HG02884 (cell line): ENCODE data around the gene ITGAD.

Source experiments
- ATAC-seq: cut with Tn5 transposase; IDR thresholded peaks from one replicate; pipeline ENCODE4 v1.9.1; 2021; ENCODE audit warnings: mild to moderate bottlenecking, moderate library complexity; ENCODE audit not compliant: unreplicated experiment

ITGAD gene

GRCh38 chr16:31365131-31365865, 27.8 kb upstream of the ITGAD start:
- ATAC-seq = peak; percentile 67

GRCh38 chr16:31367853-31368252, 25.3 kb upstream of the ITGAD start:
- no peak for ATAC-seq

GRCh38 chr16:31371008-31371407, 22.1 kb upstream of the ITGAD start:
- no peak for ATAC-seq

- ATAC-seq = no peak
Measured at GRCh38 chr16:31371619-31372484, 21.3 kb upstream of the ITGAD start.

- no peak for ATAC-seq
Measured at GRCh38 chr16:31373235-31373634, 19.9 kb upstream of the ITGAD start.

GRCh38 chr16:31375231-31375630, 17.9 kb upstream of the ITGAD start:
- no peak for ATAC-seq

GRCh38 chr16:31376705-31377104, 16.4 kb upstream of the ITGAD start:
- no peak for ATAC-seq

- ATAC-seq = no peak
Measured at GRCh38 chr16:31377210-31377903, 15.8 kb upstream of the ITGAD start.

GRCh38 chr16:31380201-31380600, 12.9 kb upstream of the ITGAD start:
- ATAC-seq = no peak

- ATAC-seq = no peak
Measured at GRCh38 chr16:31382485-31383161, 10.5 kb upstream of the ITGAD start.

- ATAC-seq = no peak
Measured at GRCh38 chr16:31385680-31386079, 7.5 kb upstream of the ITGAD start.

- ATAC-seq = no peak
Measured at GRCh38 chr16:31386157-31386984, 6.8 kb upstream of the ITGAD start.

- no peak for ATAC-seq
Measured at GRCh38 chr16:31388535-31388934, 4.6 kb upstream of the ITGAD start.

GRCh38 chr16:31390504-31391041, 2.6 kb upstream of the ITGAD start:
- ATAC-seq = no peak

GRCh38 chr16:31395647-31396046, 2.5 kb downstream of the ITGAD start:
- no peak for ATAC-seq

- ATAC-seq = no peak
Measured at GRCh38 chr16:31397096-31397660, 4.0 kb downstream of the ITGAD start.

- ATAC-seq = no peak
Measured at GRCh38 chr16:31397701-31398100, 4.6 kb downstream of the ITGAD start.

- no peak for ATAC-seq
Measured at GRCh38 chr16:31400191-31400590, 7.1 kb downstream of the ITGAD start.

GRCh38 chr16:31401436-31401835, 8.3 kb downstream of the ITGAD start:
- no peak for ATAC-seq

- no peak for ATAC-seq
Measured at GRCh38 chr16:31402687-31403086, 9.6 kb downstream of the ITGAD start.
